Measurements from ENCODE around the gene UBN1.
A peak's percentile ranks its signal among the peaks of the same experiment; 100 is the strongest.

UBN1 gene

GRCh38 chr16:4864728-4865127, 17.4 kb downstream of the UBN1 start:
- no peak for DNase-seq

GRCh38 chr16:4865231-4865860, 18.1 kb downstream of the UBN1 start:
- DNase-seq: no peak

- no peak for DNase-seq
Observed at GRCh38 chr16:4866586-4866985, 19.3 kb downstream of the UBN1 start.

GRCh38 chr16:4868026-4868425, 20.7 kb downstream of the UBN1 start:
- DNase-seq: no peak

- no peak for DNase-seq
Observed at GRCh38 chr16:4868535-4868934, 21.3 kb downstream of the UBN1 start.

- no peak for DNase-seq
Observed at GRCh38 chr16:4869147-4869805, 22.0 kb downstream of the UBN1 start.

- DNase-seq: no peak
Observed at GRCh38 chr16:4870138-4870671, 22.9 kb downstream of the UBN1 start.

- DNase-seq: no peak
Observed at GRCh38 chr16:4871071-4871470, 23.8 kb downstream of the UBN1 start.

- no peak for DNase-seq
Observed at GRCh38 chr16:4873091-4873490, 25.8 kb downstream of the UBN1 start.

GRCh38 chr16:4874666-4875065, 27.4 kb downstream of the UBN1 start:
- DNase-seq: no peak

GRCh38 chr16:4876646-4877379, 29.5 kb downstream of the UBN1 start:
- DNase-seq: no peak

GRCh38 chr16:4877380-4877685, 30.1 kb downstream of the UBN1 start:
- no peak for DNase-seq

- no peak for DNase-seq
Observed at GRCh38 chr16:4879049-4879448, 31.8 kb downstream of the UBN1 start.

GRCh38 chr16:4880006-4880580, 32.8 kb downstream of the UBN1 start:
- no peak for DNase-seq

GRCh38 chr16:4882000-4882632, 34.8 kb downstream of the UBN1 start:
- peak; percentile 79 for DNase-seq

- no peak for DNase-seq
Observed at GRCh38 chr16:4882633-4883285, 35.5 kb downstream of the UBN1 start.

- no peak for DNase-seq
Observed at GRCh38 chr16:4883501-4883900, 36.2 kb downstream of the UBN1 start.

GRCh38 chr16:4884209-4884608, 36.9 kb downstream of the UBN1 start:
- no peak for DNase-seq

- no peak for DNase-seq
Observed at GRCh38 chr16:4884972-4885874, 37.9 kb downstream of the UBN1 start.

GRCh38 chr16:4886151-4886550, 38.9 kb downstream of the UBN1 start:
- DNase-seq: no peak

GRCh38 chr16:4888428-4889135, 41.3 kb downstream of the UBN1 start:
- DNase-seq: no peak
